ENCODE results near the gene RSPH3. TPM values are rescaled to one million over a fixed set of nuclear protein-coding genes. Genes with fewer than 3 reads are reported as not detected.

Gene RSPH3
- total and polyA plus RNA-seq, 2 of the 8 experiments (the other 6 are each of a cell fraction or from before 2014, with no cell fraction given): 0.60 to 2.7 TPM

- DNase-seq (ENCODE audit: low read depth in 1 of 2, low spot score in 2 of 2) (no peak), FAIRE-seq (no peak)
- H3K79me2 ChIP-seq (ENCODE audit: control insufficient read depth in 1 of 2, insufficient read depth in 2 of 2, low read length in 2 of 2): no peaks in the 10 kb centered on the region
- H3K14ac ChIP-seq (ENCODE audit: insufficient read length): no peak overlapping the region
- no peaks in the 10 kb centered on the region for H3K27me3 ChIP-seq (replicated peaks in 1 of 4; ENCODE audit: control insufficient read depth in 3 of 4, extremely low read depth in 1 of 4, insufficient read depth in 3 of 4, low read length in 3 of 4)
- POLR2A ChIA-PET (ENCODE audit: partially characterized antibody): no interaction called here
- H4K20me1 ChIP-seq (replicated peaks in 1 of 2; ENCODE audit: control insufficient read depth in 1 of 2, insufficient read depth in 2 of 2, low read length in 2 of 2): no peaks in the 10 kb centered on the region
- no peak overlapping the region for H3K4ac ChIP-seq (replicated peaks; ENCODE audit: insufficient read length, low read depth, low read length)
- H2BK20ac ChIP-seq (ENCODE audit: low read length): no peak overlapping the region
- no peak overlapping the region for H3K23ac ChIP-seq (ENCODE audit: insufficient read length)
- H3K4me3 ChIP-seq (ENCODE audit: extremely low read depth in 1 of 4, insufficient read depth in 2 of 4, low read depth in 3 of 4, low read length in 4 of 4): no peak overlapping the region
- no peaks in the 10 kb centered on the region; a peak in 1 of 7 replicates for H3K4me1 ChIP-seq (replicated peaks in 1 of 4; ENCODE audit: control insufficient read depth in 3 of 4, insufficient read depth in 4 of 4, low read length in 3 of 4)
- H4K8ac ChIP-seq (ENCODE audit: extremely low read depth, insufficient read depth, low read length): no peak overlapping the region
- H3K36me3 ChIP-seq (ENCODE audit: control insufficient read depth in 2 of 4, insufficient read depth in 4 of 4, low read length in 3 of 4): no peaks in the 10 kb centered on the region
- H4K5ac ChIP-seq (ENCODE audit: insufficient read length, low read depth, low read length): no peak overlapping the region
- no peak overlapping the region for H2AFZ ChIP-seq (ENCODE audit: low read length)
- H3K4me2 ChIP-seq (ENCODE audit: insufficient read depth in 1 of 2, low read depth in 2 of 2, low read length in 2 of 2): no peak overlapping the region
- no peak overlapping the region for H3K56ac ChIP-seq (replicated peaks; ENCODE audit: insufficient read length, low read depth, low read length)
- H2BK120ac ChIP-seq (replicated peaks; ENCODE audit: low read depth, low read length): no peak overlapping the region
- no peaks in the 10 kb centered on the region for H3K79me1 ChIP-seq (ENCODE audit: low read depth, low read length)
- TF ChIP-seq JUND (IDR thresholded peaks at IDR 0.05; ENCODE audit: low read length) (no peak), KDM1A (IDR thresholded peaks at IDR 0.05; ENCODE audit: borderline replicate concordance, low read length) (no peak), PHF8 (conservative IDR thresholded peaks at IDR 0.05; ENCODE audit: low read depth, low read length) (no peak), CBX8 (IDR thresholded peaks at IDR 0.05; ENCODE audit: borderline replicate concordance, low read depth, low read length) (no peak), KDM4A (IDR thresholded peaks at IDR 0.05; ENCODE audit: low read depth, low read length, severe bottlenecking) (no peak), TEAD4 (IDR thresholded peaks at IDR 0.05; ENCODE audit: low read depth, low read length) (no peak), RXRA (IDR thresholded peaks at IDR 0.05; ENCODE audit: insufficient read depth, low read depth, low read length) (no peak), EP300 (IDR thresholded peaks at IDR 0.05; ENCODE audit: borderline replicate concordance in 1 of 2, low read depth in 2 of 2, low read length in 2 of 2) (no peak), SRF (IDR thresholded peaks at IDR 0.05; ENCODE audit: low read depth, low read length) (no peak), GTF2F1 (IDR thresholded peaks at IDR 0.05; ENCODE audit: borderline replicate concordance, low read depth, low read length) (no peak), E2F6 (IDR thresholded peaks at IDR 0.05) (no peak), RNF2 (IDR thresholded peaks at IDR 0.05; ENCODE audit: borderline replicate concordance, low read depth, low read length, missing control alignments, poor library complexity, severe bottlenecking) (no peak), EZH2 (IDR thresholded peaks at IDR 0.05; ENCODE audit: low read depth, low read length, severe bottlenecking) (no peak)
- CTCF ChIA-PET (ENCODE audit: partially characterized antibody): interaction anchor here (1.6 to 7.8 kb wide), 2 partner anchors 99 to 104 kb away, joined by 5 to 106 read pairs; no protein-coding TSS in a partner anchor
- no peak overlapping the region for H3K18ac ChIP-seq (ENCODE audit: extremely low read depth, low read length)
- no peaks in the 10 kb centered on the region for H3K9me3 ChIP-seq (ENCODE audit: insufficient read depth in 2 of 2, low read depth in 1 of 2, low read length in 1 of 2)
- H3K23me2 ChIP-seq (ENCODE audit: low read depth, low read length): no peaks in the 10 kb centered on the region
- no peak overlapping the region for H3K27ac ChIP-seq (ENCODE audit: low read depth, low read length)
- 94% methylated on average over 5 of the region's 5 CpGs; no CpG with 5 or more reads in 1 of the 2 experiments for WGBS, 2 experiments (ENCODE audit: extremely low coverage in 1 of 2, insufficient coverage in 1 of 2, insufficient read length in 1 of 2, insufficient replicate concordance in 2 of 2, low coverage in 1 of 2, low lambda C conversion rate in 2 of 2, missing lambda C conversion rate in 1 of 2)
- no peak overlapping the region for H2AK5ac ChIP-seq (ENCODE audit: low read depth, low read length)
- H2BK12ac ChIP-seq (ENCODE audit: low read depth, low read length): no peak overlapping the region
- no peak overlapping the region for H2BK15ac ChIP-seq (ENCODE audit: low read length)
- H3K9ac ChIP-seq (replicated peaks in 1 of 4; ENCODE audit: extremely low read depth in 1 of 4, low read depth in 3 of 4, low read length in 3 of 4): no peak overlapping the region
- H4K91ac ChIP-seq (replicated peaks; ENCODE audit: insufficient read length, low read length): no peak overlapping the region
- no peak overlapping the region for H2BK5ac ChIP-seq (ENCODE audit: low read depth, low read length)
Observed at GRCh38 chr6:159005436-159005835, 5.4 kb upstream of the RSPH3 start.

All from H1 (cell line).